ENCODE measurements around the gene NKX2-3.

DNA sequence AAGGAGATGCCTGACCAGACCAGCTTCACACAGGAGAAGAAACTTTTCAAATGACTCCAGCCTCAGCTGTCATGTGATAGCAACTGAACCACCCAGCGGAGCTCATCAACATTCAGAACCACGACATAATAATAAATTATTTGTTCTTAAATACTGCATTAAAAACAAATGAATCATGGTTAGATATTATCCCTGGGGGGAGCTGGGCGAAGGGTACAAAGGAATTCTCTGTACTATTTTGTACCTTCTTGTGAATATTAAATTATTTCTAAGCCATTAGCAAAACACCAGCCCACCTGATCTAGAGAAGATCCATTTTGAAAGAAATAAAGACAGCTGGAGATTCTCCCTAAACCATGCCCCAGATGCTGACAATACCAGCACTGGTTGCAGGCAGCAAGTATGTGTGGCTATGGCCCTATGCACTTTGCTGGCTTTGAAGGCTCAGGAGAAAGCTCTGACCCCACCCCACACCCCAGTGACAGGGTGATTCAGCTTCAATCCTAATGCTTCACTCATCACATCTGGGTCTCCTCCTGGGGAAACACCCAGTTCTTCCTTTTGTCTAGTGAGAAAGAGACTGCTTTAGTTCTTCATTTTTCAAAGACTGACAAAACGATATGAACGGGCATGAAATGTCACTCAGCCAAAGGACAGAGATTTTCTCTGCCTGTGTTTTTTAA lies 45.5 kb upstream of the NKX2-3 start:
- TF ChIP-seq, protein P1, sequence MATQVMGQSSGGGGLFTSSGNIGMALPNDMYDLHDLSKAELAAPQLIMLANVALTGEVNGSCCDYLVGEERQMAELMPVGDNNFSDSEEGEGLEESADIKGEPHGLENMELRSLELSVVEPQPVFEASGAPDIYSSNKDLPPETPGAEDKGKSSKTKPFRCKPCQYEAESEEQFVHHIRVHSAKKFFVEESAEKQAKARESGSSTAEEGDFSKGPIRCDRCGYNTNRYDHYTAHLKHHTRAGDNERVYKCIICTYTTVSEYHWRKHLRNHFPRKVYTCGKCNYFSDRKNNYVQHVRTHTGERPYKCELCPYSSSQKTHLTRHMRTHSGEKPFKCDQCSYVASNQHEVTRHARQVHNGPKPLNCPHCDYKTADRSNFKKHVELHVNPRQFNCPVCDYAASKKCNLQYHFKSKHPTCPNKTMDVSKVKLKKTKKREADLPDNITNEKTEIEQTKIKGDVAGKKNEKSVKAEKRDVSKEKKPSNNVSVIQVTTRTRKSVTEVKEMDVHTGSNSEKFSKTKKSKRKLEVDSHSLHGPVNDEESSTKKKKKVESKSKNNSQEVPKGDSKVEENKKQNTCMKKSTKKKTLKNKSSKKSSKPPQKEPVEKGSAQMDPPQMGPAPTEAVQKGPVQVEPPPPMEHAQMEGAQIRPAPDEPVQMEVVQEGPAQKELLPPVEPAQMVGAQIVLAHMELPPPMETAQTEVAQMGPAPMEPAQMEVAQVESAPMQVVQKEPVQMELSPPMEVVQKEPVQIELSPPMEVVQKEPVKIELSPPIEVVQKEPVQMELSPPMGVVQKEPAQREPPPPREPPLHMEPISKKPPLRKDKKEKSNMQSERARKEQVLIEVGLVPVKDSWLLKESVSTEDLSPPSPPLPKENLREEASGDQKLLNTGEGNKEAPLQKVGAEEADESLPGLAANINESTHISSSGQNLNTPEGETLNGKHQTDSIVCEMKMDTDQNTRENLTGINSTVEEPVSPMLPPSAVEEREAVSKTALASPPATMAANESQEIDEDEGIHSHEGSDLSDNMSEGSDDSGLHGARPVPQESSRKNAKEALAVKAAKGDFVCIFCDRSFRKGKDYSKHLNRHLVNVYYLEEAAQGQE (tag by site-specific recombination; IDR thresholded peaks at IDR 0.05), result no peak
- TF ChIP-seq, protein P2, sequence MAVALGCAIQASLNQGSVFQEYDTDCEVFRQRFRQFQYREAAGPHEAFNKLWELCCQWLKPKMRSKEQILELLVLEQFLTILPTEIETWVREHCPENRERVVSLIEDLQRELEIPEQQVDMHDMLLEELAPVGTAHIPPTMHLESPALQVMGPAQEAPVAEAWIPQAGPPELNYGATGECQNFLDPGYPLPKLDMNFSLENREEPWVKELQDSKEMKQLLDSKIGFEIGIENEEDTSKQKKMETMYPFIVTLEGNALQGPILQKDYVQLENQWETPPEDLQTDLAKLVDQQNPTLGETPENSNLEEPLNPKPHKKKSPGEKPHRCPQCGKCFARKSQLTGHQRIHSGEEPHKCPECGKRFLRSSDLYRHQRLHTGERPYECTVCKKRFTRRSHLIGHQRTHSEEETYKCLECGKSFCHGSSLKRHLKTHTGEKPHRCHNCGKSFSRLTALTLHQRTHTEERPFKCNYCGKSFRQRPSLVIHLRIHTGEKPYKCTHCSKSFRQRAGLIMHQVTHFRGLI (tag by site-specific recombination; IDR thresholded peaks at IDR 0.05), result no peak
- TF ChIP-seq, protein P3, sequence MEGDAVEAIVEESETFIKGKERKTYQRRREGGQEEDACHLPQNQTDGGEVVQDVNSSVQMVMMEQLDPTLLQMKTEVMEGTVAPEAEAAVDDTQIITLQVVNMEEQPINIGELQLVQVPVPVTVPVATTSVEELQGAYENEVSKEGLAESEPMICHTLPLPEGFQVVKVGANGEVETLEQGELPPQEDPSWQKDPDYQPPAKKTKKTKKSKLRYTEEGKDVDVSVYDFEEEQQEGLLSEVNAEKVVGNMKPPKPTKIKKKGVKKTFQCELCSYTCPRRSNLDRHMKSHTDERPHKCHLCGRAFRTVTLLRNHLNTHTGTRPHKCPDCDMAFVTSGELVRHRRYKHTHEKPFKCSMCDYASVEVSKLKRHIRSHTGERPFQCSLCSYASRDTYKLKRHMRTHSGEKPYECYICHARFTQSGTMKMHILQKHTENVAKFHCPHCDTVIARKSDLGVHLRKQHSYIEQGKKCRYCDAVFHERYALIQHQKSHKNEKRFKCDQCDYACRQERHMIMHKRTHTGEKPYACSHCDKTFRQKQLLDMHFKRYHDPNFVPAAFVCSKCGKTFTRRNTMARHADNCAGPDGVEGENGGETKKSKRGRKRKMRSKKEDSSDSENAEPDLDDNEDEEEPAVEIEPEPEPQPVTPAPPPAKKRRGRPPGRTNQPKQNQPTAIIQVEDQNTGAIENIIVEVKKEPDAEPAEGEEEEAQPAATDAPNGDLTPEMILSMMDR (tag by site-specific recombination; IDR thresholded peaks at IDR 0.05), result no peak
- TF ChIP-seq KLF7 (tag by site-specific recombination; IDR thresholded peaks at IDR 0.05; ENCODE audit: borderline replicate concordance), result no peak
- no peak for TF ChIP-seq ZNF24 (tag by site-specific recombination; IDR thresholded peaks at IDR 0.05)
- no peak for TF ChIP-seq YY1 (tag by site-specific recombination; IDR thresholded peaks at IDR 0.05)
- TF ChIP-seq ZNF76 (tag by site-specific recombination; IDR thresholded peaks at IDR 0.05; ENCODE audit: borderline replicate concordance, low read depth), result no peak
- no peak for TF ChIP-seq PRDM1 (tag by site-specific recombination; IDR thresholded peaks at IDR 0.05)
- TF ChIP-seq, protein P4, sequence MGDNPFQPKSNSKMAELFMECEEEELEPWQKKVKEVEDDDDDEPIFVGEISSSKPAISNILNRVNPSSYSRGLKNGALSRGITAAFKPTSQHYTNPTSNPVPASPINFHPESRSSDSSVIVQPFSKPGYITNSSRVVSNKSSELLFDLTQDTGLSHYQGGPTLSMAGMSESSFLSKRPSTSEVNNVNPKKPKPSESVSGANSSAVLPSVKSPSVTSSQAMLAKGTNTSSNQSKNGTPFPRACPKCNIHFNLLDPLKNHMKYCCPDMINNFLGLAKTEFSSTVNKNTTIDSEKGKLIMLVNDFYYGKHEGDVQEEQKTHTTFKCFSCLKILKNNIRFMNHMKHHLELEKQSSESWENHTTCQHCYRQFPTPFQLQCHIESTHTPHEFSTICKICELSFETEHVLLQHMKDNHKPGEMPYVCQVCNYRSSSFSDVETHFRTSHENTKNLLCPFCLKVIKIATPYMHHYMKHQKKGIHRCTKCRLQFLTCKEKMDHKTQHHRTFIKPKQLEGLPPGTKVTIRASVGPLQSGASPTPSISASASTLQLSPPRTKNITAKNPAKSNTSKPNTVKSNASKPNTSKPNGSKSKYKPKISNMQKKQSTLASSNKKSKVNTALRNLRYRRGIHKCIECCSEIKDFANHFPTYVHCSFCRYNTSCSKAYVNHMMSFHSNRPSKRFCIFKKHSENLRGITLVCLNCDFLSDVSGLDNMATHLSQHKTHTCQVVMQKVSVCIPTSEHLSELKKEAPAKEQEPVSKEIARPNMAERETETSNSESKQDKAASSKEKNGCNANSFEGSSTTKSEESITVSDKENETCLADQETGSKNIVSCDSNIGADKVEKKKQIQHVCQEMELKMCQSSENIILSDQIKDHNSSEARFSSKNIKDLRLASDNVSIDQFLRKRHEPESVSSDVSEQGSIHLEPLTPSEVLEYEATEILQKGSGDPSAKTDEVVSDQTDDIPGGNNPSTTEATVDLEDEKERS (tag by site-specific recombination; IDR thresholded peaks at IDR 0.05), result no peak
- TF ChIP-seq ZNF768 (tag by site-specific recombination; IDR thresholded peaks at IDR 0.05), result no peak
- no peak for TF ChIP-seq ZNF549 (tag by site-specific recombination; IDR thresholded peaks at IDR 0.05)
- TF ChIP-seq, protein P5, sequence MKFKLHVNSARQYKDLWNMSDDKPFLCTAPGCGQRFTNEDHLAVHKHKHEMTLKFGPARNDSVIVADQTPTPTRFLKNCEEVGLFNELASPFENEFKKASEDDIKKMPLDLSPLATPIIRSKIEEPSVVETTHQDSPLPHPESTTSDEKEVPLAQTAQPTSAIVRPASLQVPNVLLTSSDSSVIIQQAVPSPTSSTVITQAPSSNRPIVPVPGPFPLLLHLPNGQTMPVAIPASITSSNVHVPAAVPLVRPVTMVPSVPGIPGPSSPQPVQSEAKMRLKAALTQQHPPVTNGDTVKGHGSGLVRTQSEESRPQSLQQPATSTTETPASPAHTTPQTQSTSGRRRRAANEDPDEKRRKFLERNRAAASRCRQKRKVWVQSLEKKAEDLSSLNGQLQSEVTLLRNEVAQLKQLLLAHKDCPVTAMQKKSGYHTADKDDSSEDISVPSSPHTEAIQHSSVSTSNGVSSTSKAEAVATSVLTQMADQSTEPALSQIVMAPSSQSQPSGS (tag by site-specific recombination; IDR thresholded peaks at IDR 0.05; ENCODE audit: low read depth), result no peak
